NT2/D1 (cell line): Measurements from ENCODE around the gene ABHD3.

Source experiments
- SUZ12 ChIP-seq: IDR thresholded peaks from 2 replicates; pipeline ENCODE4 v1.6.1; 2011; ENCODE audit not compliant: insufficient read length, insufficient read depth; ENCODE audit errors: extremely low read depth
- YY1 ChIP-seq: IDR thresholded peaks from 2 replicates; pipeline ENCODE4 v1.6.1; 2011; ENCODE audit not compliant: insufficient read length, insufficient read depth
- ZNF274 ChIP-seq: IDR thresholded peaks from 2 replicates; pipeline ENCODE4 v1.6.1; 2011; ENCODE audit warnings: mild to moderate bottlenecking, low read depth, low read length

- TF ChIP-seq YY1 (no peak), SUZ12 (no peak), ZNF274 (no peak)
These were observed 1.9 kb upstream of the ABHD3 start for GRCh38 chr18:21706386-21706865.
